Stimulated activated CD8-positive, alpha-beta memory T cell treated with anti-CD3 and anti-CD28 coated beads, Interleukin-12 subunit alpha, Interleukin-12 subunit beta, amount 100 ng/mL, for 1 hour (primary cell): ENCODE data around the gene MCRS1.

Experiments used
- DNase-seq: peaks from one replicate; pipeline ENCODE4 v3.0.0-alpha.2; 2020; ENCODE audit warnings: low read depth

Gene MCRS1

GRCh38 chr12:49556391-49557186 lies 11.4 kb downstream of the MCRS1 start:
- DNase-seq, result no peak

- DNase-seq, result no peak
These were observed 12.1 kb downstream of the MCRS1 start for GRCh38 chr12:49555631-49556390.

DNA sequence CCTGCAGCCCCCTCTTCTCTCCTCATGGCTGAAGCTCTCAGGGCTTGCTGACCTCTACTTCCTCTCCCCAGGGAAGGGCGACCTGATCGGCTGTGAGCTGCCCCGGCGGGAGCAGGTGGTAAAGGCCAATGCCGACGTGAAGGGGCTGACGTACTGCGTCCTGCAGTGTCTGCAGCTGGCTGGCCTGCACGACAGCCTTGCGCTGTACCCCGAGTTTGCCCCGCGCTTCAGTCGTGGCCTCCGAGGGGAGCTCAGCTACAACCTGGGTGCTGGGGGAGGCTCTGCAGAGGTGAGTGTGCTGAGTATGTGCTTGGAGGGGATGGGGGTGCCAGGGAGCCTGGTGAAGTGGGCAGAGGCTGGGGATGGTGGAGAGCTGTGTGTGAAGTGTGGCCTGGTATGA lies 13.7 kb downstream of the MCRS1 start:
- no peak for DNase-seq

DNA sequence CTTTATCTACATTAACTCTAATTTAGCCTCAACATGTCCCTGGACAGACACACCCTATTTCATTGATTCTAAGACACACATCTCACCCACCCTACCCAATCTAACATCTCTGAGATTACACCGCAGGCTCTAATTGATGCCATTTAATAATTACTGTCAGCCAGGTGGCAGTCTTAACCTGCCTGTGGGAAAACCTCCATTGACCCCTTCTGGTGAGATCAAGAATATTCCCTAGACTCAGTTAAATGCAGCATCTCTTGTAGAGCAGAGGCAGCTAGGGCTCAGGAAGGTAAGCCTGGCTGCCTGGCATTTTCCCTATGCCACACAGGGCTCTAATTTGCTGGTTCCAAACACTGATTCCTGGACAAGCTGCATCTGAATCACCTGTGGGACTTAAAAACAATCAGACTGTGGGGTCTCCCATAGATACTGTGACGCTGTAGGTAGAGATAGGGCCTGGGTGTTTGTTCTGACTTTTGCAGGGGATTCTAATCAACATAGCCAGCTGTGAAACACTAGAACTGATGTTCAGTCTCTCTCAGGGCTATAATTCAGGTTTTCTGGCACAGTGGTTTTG lies 14.3 kb downstream of the MCRS1 start:
- no peak for DNase-seq

- DNase-seq, result no peak
These were observed 15.0 kb downstream of the MCRS1 start for GRCh38 chr12:49552899-49553298.

DNA sequence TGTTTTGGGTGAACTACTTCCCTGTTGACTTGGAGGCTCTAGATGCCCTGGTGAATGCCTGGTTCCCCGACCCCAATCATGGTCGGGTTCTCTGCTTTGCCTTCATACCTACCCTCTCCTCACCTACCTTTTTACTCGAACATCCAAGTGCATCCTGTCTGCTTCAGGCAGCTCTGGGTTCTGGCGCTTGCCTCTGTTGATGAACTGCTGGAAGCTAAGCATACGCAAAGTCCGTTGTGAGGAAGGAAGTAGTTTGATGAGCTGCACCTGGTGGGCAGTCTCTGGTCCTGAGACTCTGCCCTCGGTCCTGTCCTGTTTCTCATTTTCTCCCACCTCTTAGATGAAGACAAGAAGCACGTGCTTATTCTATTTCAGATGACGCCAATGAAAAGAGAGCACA lies 15.5 kb downstream of the MCRS1 start:
- DNase-seq, result no peak

GRCh38 chr12:49552014-49552413 lies 15.9 kb downstream of the MCRS1 start:
- DNase-seq, result no peak

- no peak for DNase-seq
These were observed 17.2 kb downstream of the MCRS1 start for GRCh38 chr12:49550693-49551252.

DNA sequence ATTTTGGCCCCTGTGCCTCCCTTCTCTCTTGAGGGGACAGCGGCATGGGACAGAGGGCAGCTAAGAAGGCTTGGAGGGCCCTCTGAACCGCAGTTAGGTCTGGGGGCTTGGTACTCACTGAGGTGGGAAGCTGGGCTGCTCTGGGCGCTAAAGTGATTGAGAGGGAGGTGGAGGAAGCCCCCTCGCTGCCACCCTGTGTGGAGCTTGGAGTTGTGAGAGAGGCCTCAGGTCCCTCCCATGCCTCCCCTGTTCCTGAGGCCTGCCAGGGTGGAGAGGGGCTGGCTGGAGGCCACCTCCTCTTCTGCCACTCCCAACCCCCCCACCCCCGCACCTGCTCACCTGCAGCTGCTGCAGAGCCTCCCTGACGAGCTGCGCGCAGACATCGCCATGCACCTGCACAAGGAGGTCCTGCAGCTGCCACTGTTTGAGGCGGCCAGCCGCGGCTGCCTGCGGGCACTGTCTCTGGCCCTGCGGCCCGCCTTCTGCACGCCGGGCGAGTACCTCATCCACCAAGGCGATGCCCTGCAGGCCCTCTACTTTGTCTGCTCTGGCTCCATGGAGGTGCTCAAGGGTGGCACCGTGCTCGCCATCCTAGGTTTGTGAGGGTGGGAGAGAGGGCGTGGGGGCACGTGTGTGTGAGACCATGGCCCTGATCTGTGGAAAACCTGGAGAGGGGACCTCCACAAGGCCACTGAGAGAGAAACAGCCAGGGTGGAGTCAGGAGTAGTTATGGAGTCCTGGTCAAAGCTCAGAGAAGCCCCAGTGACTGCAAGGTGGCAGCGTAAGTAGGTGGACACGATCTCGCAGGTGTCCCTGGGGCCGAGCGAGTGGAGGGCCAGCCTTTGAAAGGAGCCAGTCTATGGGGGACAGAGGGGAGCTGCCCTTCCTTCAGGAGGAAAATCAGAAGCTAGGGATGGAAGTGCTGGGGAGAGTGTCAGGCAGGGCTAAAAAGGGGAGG lies 17.9 kb downstream of the MCRS1 start:
- no peak for DNase-seq

- no peak for DNase-seq
These were observed 18.9 kb downstream of the MCRS1 start for GRCh38 chr12:49548822-49549648.

DNA sequence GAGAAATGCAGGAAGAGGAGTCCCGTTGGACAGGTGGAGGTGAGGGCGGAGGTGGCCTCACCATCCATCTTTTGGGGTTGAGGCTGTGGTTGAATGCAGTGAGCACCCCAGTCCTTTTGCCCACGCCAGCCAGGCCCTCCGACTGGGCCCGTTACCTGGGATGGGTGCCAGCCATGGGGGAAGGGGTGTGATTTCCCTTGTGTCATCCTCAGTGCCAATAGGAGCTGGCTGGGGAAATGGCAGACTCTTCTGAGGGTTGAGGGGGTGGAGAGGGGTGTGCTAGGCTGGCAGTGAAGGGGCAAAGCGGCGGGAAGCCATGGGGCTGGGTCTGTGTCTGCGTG lies 19.5 kb downstream of the MCRS1 start:
- no peak for DNase-seq

DNA sequence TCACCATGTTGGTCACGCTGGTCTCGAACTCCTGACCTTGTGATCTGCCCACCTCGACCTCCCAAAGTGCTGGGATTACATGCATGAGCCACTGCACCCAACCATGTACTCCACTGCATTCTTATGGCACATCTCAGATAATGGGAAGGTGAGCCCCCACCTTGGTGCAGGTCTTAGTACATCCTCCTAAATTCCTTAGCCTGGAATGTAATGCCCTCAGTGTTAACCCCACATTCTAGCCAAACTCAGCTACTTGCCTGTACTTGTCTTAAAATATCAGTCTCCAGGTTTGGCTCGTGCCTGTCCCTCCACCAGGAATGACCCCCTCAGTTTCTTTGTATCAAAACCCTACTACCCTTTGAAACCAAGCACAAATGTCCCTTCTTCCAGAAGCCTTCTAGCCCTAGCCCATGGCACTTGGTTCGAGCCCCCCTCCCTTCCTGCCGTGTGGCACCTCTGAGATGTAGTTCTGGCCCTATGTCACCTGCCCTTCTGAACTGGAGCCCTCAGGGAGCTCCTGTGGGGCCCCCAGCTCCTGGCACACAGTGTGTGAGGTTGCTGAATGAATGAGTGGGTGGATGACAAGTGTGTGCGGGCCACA lies 20.8 kb downstream of the MCRS1 start:
- no peak for DNase-seq

DNA sequence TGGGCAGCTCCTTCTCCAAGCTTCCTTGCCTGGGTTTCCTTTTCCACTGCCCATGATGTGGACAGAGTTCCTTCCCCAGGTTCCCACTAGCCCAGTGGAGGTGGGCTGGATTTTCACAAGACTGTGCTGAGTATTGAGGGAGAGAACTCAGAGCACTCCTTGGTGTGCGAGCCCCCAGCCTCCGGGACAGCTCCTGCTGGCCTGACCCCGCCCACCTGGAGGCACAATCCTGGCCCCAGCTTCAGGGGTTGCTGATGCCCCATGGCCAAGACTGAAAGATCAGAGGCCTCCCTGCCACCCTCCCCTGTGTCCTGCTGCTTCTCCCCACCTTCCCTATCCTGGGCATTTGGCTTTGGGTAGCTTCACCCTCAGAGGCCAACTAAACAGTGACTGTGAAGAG lies 21.5 kb downstream of the MCRS1 start:
- no peak for DNase-seq

DNA sequence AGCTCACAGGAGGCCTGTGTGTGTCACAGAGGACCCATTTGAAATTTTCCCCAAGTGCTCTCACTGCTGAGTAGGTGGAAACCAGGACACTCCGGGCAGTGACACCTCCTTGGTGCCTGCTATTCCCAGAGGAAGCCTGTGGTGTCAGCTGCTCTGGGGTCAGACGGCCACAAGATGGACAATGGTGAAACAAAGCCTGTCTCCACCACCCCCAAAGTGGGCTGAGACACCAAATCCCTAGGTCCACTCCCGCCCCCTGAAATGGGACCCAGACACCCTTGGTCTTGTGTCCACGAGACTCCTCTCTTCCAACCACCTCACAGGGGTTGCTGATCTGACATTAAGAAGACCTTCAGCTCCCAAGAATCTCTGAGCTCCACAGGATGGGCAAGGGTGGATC lies 22.1 kb downstream of the MCRS1 start:
- DNase-seq, result no peak

GRCh38 chr12:49543914-49544815 lies 23.8 kb downstream of the MCRS1 start:
- DNase-seq, result no peak

- no peak for DNase-seq
These were observed 24.6 kb downstream of the MCRS1 start for GRCh38 chr12:49543221-49543913.

GRCh38 chr12:49542592-49543160 lies 25.3 kb downstream of the MCRS1 start:
- DNase-seq, result no peak

- DNase-seq, result no peak
These were observed 25.9 kb downstream of the MCRS1 start for GRCh38 chr12:49541911-49542505.
